H1 (cell line): ENCODE data around the gene NRP2. TPM values are rescaled to one million over a fixed set of nuclear protein-coding genes. Genes with fewer than 3 reads are reported as not detected.

Source experiments
- CTCF ChIA-PET: fragments of 300-600 bp; sonication (Branson Sonifier 250); formaldehyde crosslinking; loops from one replicate; lab custom pipeline; 2021; ENCODE audit not compliant: partially characterized antibody; lab: Charles Lee
- POLR2A ChIA-PET: fragments of 300-600 bp; sonication (Branson Sonifier 250); formaldehyde crosslinking; loops from one replicate; lab custom pipeline; 2021; ENCODE audit warnings: inconsistent platforms; ENCODE audit not compliant: partially characterized antibody; lab: Charles Lee
- DNase-seq, 2 experiments: peaks; one replicate each; pipeline versions ENCODE4 v3.0.0 to v3.0.0-alpha.2; 2010 to 2022; ENCODE audit warnings: low spot score in 2 of 2, low read depth in 1 of 2, mixed read lengths in 1 of 2
- FAIRE-seq: peaks from 2 replicates; lab custom pipeline; 2011; peaks lifted over from hg19 to GRCh38; lab: Jason Lieb, UNC
- H2AFZ ChIP-seq: 2 replicates; pipeline ENCODE4 v1.8.1; 2012; ENCODE audit warnings: low read length, inconsistent platforms
- H2AK5ac ChIP-seq: 2 replicates; pipeline ENCODE4 v1.6.1; 2013; ENCODE audit warnings: low read depth, low read length
- H2BK120ac ChIP-seq: replicated peaks from 2 replicates; pipeline ENCODE3; 2013; ENCODE audit warnings: low read depth, low read length, inconsistent platforms
- H2BK12ac ChIP-seq: 2 replicates; pipeline ENCODE4 v1.6.1; 2013; ENCODE audit warnings: low read depth, low read length
- H2BK15ac ChIP-seq: 2 replicates; pipeline ENCODE4 v1.6.1; 2013; ENCODE audit warnings: low read length
- H2BK20ac ChIP-seq: 2 replicates; pipeline ENCODE4 v1.6.1; 2013; ENCODE audit warnings: low read length
- H2BK5ac ChIP-seq: 2 replicates; pipeline ENCODE4 v1.6.1; 2013; ENCODE audit warnings: low read depth, low read length
- H3K14ac ChIP-seq: 2 replicates; pipeline ENCODE4 v1.6.1; 2013; ENCODE audit warnings: inconsistent platforms; ENCODE audit not compliant: insufficient read length
- H3K18ac ChIP-seq: 2 replicates; pipeline ENCODE4 v1.6.1; 2013; ENCODE audit warnings: low read length; ENCODE audit errors: extremely low read depth
- H3K23ac ChIP-seq: 2 replicates; pipeline ENCODE4 v1.6.1; 2013; ENCODE audit warnings: inconsistent platforms; ENCODE audit not compliant: insufficient read length
- H3K23me2 ChIP-seq: 2 replicates; pipeline ENCODE4 v1.6.1; 2013; ENCODE audit warnings: low read depth, low read length
- H3K27ac ChIP-seq: 2 replicates; pipeline ENCODE4 v1.6.1; 2011; ENCODE audit warnings: low read depth, low read length, inconsistent platforms
- H3K27me3 ChIP-seq, 4 experiments: replicated peaks in 1 of 4; 1 replicate in 1 of 4; 2 replicates in 3 of 4; pipeline versions ENCODE4 v1.6.1 to v1.8.1; 2011 to 2013; ENCODE audit warnings: low read length in 3 of 4, mild to moderate bottlenecking in 3 of 4, inconsistent platforms in 2 of 4, mixed read lengths in 2 of 4, moderate library complexity in 1 of 4; ENCODE audit not compliant: control insufficient read depth in 3 of 4, insufficient read depth in 3 of 4; ENCODE audit errors: extremely low read depth in 1 of 4
- H3K36me3 ChIP-seq, 4 experiments: 2 replicates each; pipeline versions ENCODE4 v1.6.1 to v1.8.1; 2011 to 2013; ENCODE audit warnings: mild to moderate bottlenecking in 4 of 4, low read length in 3 of 4, moderate library complexity in 2 of 4, control low read depth in 1 of 4, inconsistent platforms in 1 of 4; ENCODE audit not compliant: insufficient read depth in 4 of 4, control insufficient read depth in 2 of 4
- H3K4ac ChIP-seq: replicated peaks from 2 replicates; pipeline ENCODE3; 2013; ENCODE audit warnings: low read length, low read depth, mixed read lengths, inconsistent platforms; ENCODE audit not compliant: insufficient read length
- H3K4me1 ChIP-seq, 4 experiments: replicated peaks in 1 of 4; 1 replicate in 1 of 4; 2 replicates in 3 of 4; pipeline versions ENCODE4 v1.6.1 to v1.8.1; 2011 to 2013; ENCODE audit warnings: low read length in 3 of 4, inconsistent platforms in 2 of 4, mixed read lengths in 1 of 4; ENCODE audit not compliant: insufficient read depth in 4 of 4, control insufficient read depth in 3 of 4
- H3K4me2 ChIP-seq, 2 experiments: 2 replicates each; pipeline versions ENCODE4 v1.6.1 to v1.8.1; 2011 to 2013; ENCODE audit warnings: low read depth in 2 of 2, low read length in 2 of 2, control low read depth in 1 of 2, inconsistent platforms in 1 of 2, mild to moderate bottlenecking in 1 of 2; ENCODE audit not compliant: insufficient read depth in 1 of 2
- H3K4me3 ChIP-seq, 4 experiments: fragments of 200-600, 300-600 bp in 1 of 4; sonication (generic), shearing (Covaris generic), sonication (Bioruptor Twin) in 1 of 4; 2 replicates each; pipeline versions ENCODE4 v1.5.1 to v1.8.1; 2011 to 2016; ENCODE audit warnings: low read length in 4 of 4, low read depth in 3 of 4, control low read depth in 2 of 4, inconsistent platforms in 2 of 4, mild to moderate bottlenecking in 2 of 4, mixed read lengths in 1 of 4, moderate library complexity in 1 of 4; ENCODE audit not compliant: insufficient read depth in 2 of 4; ENCODE audit errors: extremely low read depth in 1 of 4
- H3K56ac ChIP-seq: replicated peaks from 2 replicates; pipeline ENCODE3; 2013; ENCODE audit warnings: low read depth, mild to moderate bottlenecking, mixed read lengths, low read length, inconsistent platforms; ENCODE audit not compliant: insufficient read length
- H3K79me1 ChIP-seq: 2 replicates; pipeline ENCODE4 v1.6.1; 2013; ENCODE audit warnings: low read depth, low read length, control low read depth
- H3K79me2 ChIP-seq, 2 experiments: 2 replicates each; pipeline versions ENCODE4 v1.6.1 to v1.8.1; 2012 to 2013; ENCODE audit warnings: low read length in 2 of 2, mild to moderate bottlenecking in 2 of 2, inconsistent platforms in 1 of 2; ENCODE audit not compliant: insufficient read depth in 2 of 2, control insufficient read depth in 1 of 2
- H3K9ac ChIP-seq, 4 experiments: replicated peaks in 1 of 4; 1 replicate in 1 of 4; 2 replicates in 3 of 4; pipeline versions ENCODE4 v1.6.1 to v1.8.1; 2011 to 2013; ENCODE audit warnings: low read depth in 3 of 4, low read length in 3 of 4, control low read depth in 2 of 4, mild to moderate bottlenecking in 2 of 4, moderate library complexity in 2 of 4, inconsistent platforms in 1 of 4; ENCODE audit errors: extremely low read depth in 1 of 4
- H3K9me3 ChIP-seq, 2 experiments: 2 replicates each; pipeline versions ENCODE4 v1.6.1 to v1.8.1; 2012 to 2013; ENCODE audit warnings: mild to moderate bottlenecking in 2 of 2, moderate library complexity in 2 of 2, control low read depth in 1 of 2, inconsistent platforms in 1 of 2, low read depth in 1 of 2, low read length in 1 of 2, mixed read lengths in 1 of 2; ENCODE audit not compliant: insufficient read depth in 2 of 2
- H4K20me1 ChIP-seq, 2 experiments: replicated peaks in 1 of 2; 2 replicates each; pipeline versions ENCODE3 to v1.8.1; 2011 to 2013; ENCODE audit warnings: inconsistent platforms in 2 of 2, low read length in 2 of 2, mild to moderate bottlenecking in 1 of 2; ENCODE audit not compliant: insufficient read depth in 2 of 2, control insufficient read depth in 1 of 2
- H4K5ac ChIP-seq: 2 replicates; pipeline ENCODE4 v1.6.1; 2013; ENCODE audit warnings: low read length, low read depth, mixed read lengths, inconsistent platforms; ENCODE audit not compliant: insufficient read length
- H4K8ac ChIP-seq: 2 replicates; pipeline ENCODE4 v1.8.0; 2013; ENCODE audit warnings: mild to moderate bottlenecking, moderate library complexity, low read length, inconsistent platforms; ENCODE audit not compliant: insufficient read depth; ENCODE audit errors: extremely low read depth
- H4K91ac ChIP-seq: replicated peaks from 2 replicates; pipeline ENCODE3; 2013; ENCODE audit warnings: low read length, mixed read lengths, inconsistent platforms; ENCODE audit not compliant: insufficient read length
- JUN ChIP-seq: IDR thresholded peaks from 2 replicates; pipeline ENCODE4 v1.6.1; 2011; ENCODE audit warnings: low read depth, mild to moderate bottlenecking, improper control_type of control experiment, low read length
- JUND ChIP-seq: IDR thresholded peaks from 2 replicates; pipeline ENCODE4 v1.6.1; 2011; ENCODE audit warnings: mild to moderate bottlenecking, improper control_type of control experiment, low read length
- NRF1 ChIP-seq: IDR thresholded peaks from 2 replicates; pipeline ENCODE4 v1.6.1; 2011; ENCODE audit warnings: mild to moderate bottlenecking, low read depth, low read length, improper control_type of control experiment
- RAD21 ChIP-seq, 2 experiments: IDR thresholded peaks in 1 of 2; conservative IDR thresholded peaks in 1 of 2; 2 replicates each; pipeline ENCODE4 v1.6.1; 2011; ENCODE audit warnings: low read depth in 2 of 2, low read length in 2 of 2, improper control_type of control experiment in 1 of 2, inconsistent platforms in 1 of 2, mild to moderate bottlenecking in 1 of 2, moderate library complexity in 1 of 2
- WGBS, 2 experiments: shearing (Covaris generic) in 1 of 2; methylation state at CpG; one replicate each; pipeline versions ENCODE4 v1.1.6 to v1.1.7; 2013 to 2015; ENCODE audit warnings: low lambda C conversion rate in 2 of 2, mixed read lengths in 2 of 2, inconsistent platforms in 1 of 2, low coverage in 1 of 2, missing lambda C conversion rate in 1 of 2; ENCODE audit not compliant: insufficient replicate concordance in 2 of 2, insufficient coverage in 1 of 2, insufficient read length in 1 of 2; ENCODE audit errors: extremely low coverage in 1 of 2, missing lambda C conversion rate in 1 of 2; 5-methylcytosine and 5-hydroxymethylcytosine counted together
- polyA plus RNA-seq, 7 experiments: library from polyadenylated mRNA; depleted of rRNA in 3 of 7; stranded (reverse) in 5 of 7; unstranded in 2 of 7; fragments of >200 nt in 5 of 7; fragments of 200-250 nt in 2 of 7; gene quantifications; 1 replicate in 5 of 7; 2 replicates in 1 of 7; 4 replicates in 1 of 7; pipeline versions ENCODE4 v1.2.1 to v1.2.3, GENCODE V29; 2011 to 2013; ENCODE audit warnings: missing spikeins in 2 of 7, mixed read lengths in 2 of 7
- total RNA-seq: library from RNA; stranded (reverse); fragmentation: NEBNext Ultra II Directional; extraction: Animal tissue kit (Norgen Biotek cat#: 25700); gene quantifications from 2 replicates; pipeline ENCODE4 v1.2.1, GENCODE V29; 2021
- TF ChIP-seq, protein P1 (sequence below), 3 experiments: IDR thresholded peaks; 1 replicate in 2 of 3; 2 replicates in 1 of 3; pipeline versions ENCODE4 v1.5.1 to v1.6.1; 2011; ENCODE audit warnings: low read length in 3 of 3, mild to moderate bottlenecking in 3 of 3, inconsistent platforms in 2 of 3, low read depth in 1 of 3, moderate library complexity in 1 of 3; ENCODE audit not compliant: insufficient read depth in 1 of 3; ENCODE audit errors: control extremely low read depth in 1 of 3

NRP2 gene
- total and polyA plus RNA-seq, 2 of the 8 experiments (the other 6 are each of a cell fraction or from before 2014, with no cell fraction given), result 32.0 to 37.8 TPM

DNA sequence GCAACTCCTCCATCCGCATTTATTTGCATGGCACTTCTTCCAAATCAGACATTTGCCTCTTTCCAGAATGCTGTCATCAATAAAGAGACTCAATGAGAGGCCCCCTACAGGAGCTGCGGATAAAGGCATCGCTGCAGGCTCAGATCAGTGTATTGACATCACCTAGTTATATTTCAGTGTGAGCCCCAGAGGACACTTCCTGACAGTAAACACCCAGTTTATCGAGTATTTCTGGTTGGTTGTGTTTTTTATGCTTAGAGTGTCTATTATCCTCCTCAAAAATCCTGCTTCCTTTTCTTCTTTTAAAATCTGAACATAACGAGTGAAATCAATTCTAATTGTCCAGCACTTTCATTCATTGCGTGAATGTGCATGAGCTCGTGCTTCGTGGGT, 38.8 kb downstream of the NRP2 start:
- Histone ChIP-seq H3K4me2 (peak overlapping the region; percentile 35 to 56), H3K79me2 (no peaks in the 10 kb centered on the region), H3K56ac (no peak overlapping the region), H3K9me3 (no peaks in the 10 kb centered on the region), H2BK20ac (peak overlapping the region; percentile 77), H2BK120ac (no peak overlapping the region), H3K9ac (no peak overlapping the region), H2AFZ (no peak overlapping the region), H3K23me2 (no peaks in the 10 kb centered on the region), H3K14ac (no peak overlapping the region), H3K4me3 (peak overlapping the region in 2 of 4 experiments; percentile 14 to 20; a peak in 2 of 8 replicates), H2BK12ac (no peak overlapping the region), H3K36me3 (peaks cover 8 to 34% (median 20%) of the 10 kb centered on the region in 4 experiments), H4K5ac (peak overlapping the region; percentile 71), H2BK5ac (no peak overlapping the region), H3K27me3 (no peaks in the 10 kb centered on the region), H3K27ac (peak overlapping the region; percentile 54; the same call in 1 of the 2 replicates), H3K23ac (no peak overlapping the region), H4K91ac (no peak overlapping the region), H4K8ac (no peak overlapping the region), H2AK5ac (no peak overlapping the region), H3K79me1 (no peaks in the 10 kb centered on the region), H3K18ac (no peak overlapping the region; the same call in 1 of the 2 replicates), H3K4me1 (peaks cover 12 to 24% (median 21%) of the 10 kb centered on the region in 4 experiments), H4K20me1 (no peaks in the 10 kb centered on the region), H2BK15ac (no peak overlapping the region), H3K4ac (no peak overlapping the region)
- DNase-seq (no peak), FAIRE-seq (no peak)
- CTCF ChIA-PET, result interaction anchor here (0.6 to 7.4 kb wide), 44 partner anchors 8 to 1637 kb away, joined by 3 to 82 read pairs (median 4); no protein-coding TSS in a partner anchor
- TF ChIP-seq NRF1 (no peak), JUND (0 out of 2 replicates have a peak, but pooled peaks have one; percentile 2), JUN (0 out of 2 replicates have a peak, but pooled peaks have one; percentile 1), RAD21 (IDR thresholded peaks at IDR 0.05 in 1 of 2, conservative IDR thresholded peaks at IDR 0.05 in 1 of 2; ENCODE audit: low read depth in 2 of 2, low read length in 2 of 2) (peak in 1 of 2 experiments; percentile 31; a peak in 2 of 4 replicates)
- TF ChIP-seq, protein P1, sequence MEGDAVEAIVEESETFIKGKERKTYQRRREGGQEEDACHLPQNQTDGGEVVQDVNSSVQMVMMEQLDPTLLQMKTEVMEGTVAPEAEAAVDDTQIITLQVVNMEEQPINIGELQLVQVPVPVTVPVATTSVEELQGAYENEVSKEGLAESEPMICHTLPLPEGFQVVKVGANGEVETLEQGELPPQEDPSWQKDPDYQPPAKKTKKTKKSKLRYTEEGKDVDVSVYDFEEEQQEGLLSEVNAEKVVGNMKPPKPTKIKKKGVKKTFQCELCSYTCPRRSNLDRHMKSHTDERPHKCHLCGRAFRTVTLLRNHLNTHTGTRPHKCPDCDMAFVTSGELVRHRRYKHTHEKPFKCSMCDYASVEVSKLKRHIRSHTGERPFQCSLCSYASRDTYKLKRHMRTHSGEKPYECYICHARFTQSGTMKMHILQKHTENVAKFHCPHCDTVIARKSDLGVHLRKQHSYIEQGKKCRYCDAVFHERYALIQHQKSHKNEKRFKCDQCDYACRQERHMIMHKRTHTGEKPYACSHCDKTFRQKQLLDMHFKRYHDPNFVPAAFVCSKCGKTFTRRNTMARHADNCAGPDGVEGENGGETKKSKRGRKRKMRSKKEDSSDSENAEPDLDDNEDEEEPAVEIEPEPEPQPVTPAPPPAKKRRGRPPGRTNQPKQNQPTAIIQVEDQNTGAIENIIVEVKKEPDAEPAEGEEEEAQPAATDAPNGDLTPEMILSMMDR (IDR thresholded peaks at IDR 0.05; ENCODE audit: control extremely low read depth in 1 of 3, insufficient read depth in 1 of 3, low read depth in 1 of 3, low read length in 3 of 3), result peak; percentile 6 to 60 (median 53)
- 53% methylated on average over 8 of the region's 8 CpGs; no CpG with 5 or more reads in 1 of the 2 experiments for WGBS, 2 experiments
- POLR2A ChIA-PET, result interaction anchor here (1.0 to 2.8 kb wide), 8 partner anchors 11 to 39 kb away, joined by 3 to 11 read pairs (median 4); partner anchors contain the start of gene NRP2
